Measurements from ENCODE around the gene RBP5. TPM values are rescaled to one million over a fixed set of nuclear protein-coding genes. Genes with fewer than 3 reads are reported as not detected.

RBP5 gene
- polyA plus RNA-seq (2011; rRNA removed) (0.25 and 0.36 TPM in 2 replicates), polyA minus RNA-seq (2011; rRNA and poly(A)+ RNA removed) (not detected in 2 replicates)

- Histone ChIP-seq H3K27me3 (ENCODE audit: control insufficient read depth, insufficient read depth, low read length) (no peaks in the 10 kb centered on the region), H3K9me3 (ENCODE audit: control insufficient read depth, insufficient read depth, low read length) (no peaks in the 10 kb centered on the region; the same call in 1 of the 2 replicates), H3K4me3 (ENCODE audit: low read depth, low read length) (peak within 1 kb of the TSS; percentile 90), H3K27ac (ENCODE audit: low read depth, low read length) (peak within 1 kb of the TSS; percentile 21)
- ChIA-PET CTCF (no interaction called here), POLR2A (interaction anchor here (1.2 kb wide), 1 partner anchor 49 kb away, joined by 3 read pairs; no protein-coding TSS in a partner anchor)
- TF ChIP-seq, protein P1, sequence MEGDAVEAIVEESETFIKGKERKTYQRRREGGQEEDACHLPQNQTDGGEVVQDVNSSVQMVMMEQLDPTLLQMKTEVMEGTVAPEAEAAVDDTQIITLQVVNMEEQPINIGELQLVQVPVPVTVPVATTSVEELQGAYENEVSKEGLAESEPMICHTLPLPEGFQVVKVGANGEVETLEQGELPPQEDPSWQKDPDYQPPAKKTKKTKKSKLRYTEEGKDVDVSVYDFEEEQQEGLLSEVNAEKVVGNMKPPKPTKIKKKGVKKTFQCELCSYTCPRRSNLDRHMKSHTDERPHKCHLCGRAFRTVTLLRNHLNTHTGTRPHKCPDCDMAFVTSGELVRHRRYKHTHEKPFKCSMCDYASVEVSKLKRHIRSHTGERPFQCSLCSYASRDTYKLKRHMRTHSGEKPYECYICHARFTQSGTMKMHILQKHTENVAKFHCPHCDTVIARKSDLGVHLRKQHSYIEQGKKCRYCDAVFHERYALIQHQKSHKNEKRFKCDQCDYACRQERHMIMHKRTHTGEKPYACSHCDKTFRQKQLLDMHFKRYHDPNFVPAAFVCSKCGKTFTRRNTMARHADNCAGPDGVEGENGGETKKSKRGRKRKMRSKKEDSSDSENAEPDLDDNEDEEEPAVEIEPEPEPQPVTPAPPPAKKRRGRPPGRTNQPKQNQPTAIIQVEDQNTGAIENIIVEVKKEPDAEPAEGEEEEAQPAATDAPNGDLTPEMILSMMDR (IDR thresholded peaks at IDR 0.05; ENCODE audit: low read depth, low read length) = no peak
- DNase-seq (ENCODE audit: low read depth, low spot score) = no peak
These were observed at the start of gene RBP5 for GRCh38 chr12:7128681-7129286. Gene RBP5 (minus strand): TSS chr12:7128889. CDS start chr12:7128775, 114 bp downstream.

DNA sequence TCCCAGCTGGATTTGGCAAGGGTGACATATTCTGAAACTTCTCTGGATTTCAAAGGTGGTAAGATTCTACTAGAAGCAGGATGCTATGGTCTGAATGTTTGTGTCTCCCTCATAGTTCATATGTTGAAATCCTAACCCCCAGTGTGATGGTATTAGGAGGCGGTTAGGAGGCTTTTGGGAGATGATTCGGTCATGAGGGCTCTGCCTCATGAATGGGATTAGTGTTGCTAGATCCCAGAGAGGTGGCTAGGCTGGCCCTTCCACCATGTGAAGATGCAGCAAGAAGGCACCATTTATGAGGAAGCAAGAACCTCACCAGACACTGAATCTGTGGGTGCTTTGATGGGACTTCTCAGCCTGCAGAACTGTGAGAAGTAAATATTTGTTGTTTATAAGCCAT is 49.8 kb upstream of the RBP5 start:
- Histone ChIP-seq H3K27me3 (ENCODE audit: control insufficient read depth, insufficient read depth, low read length) (no peaks in the 10 kb centered on the region), H3K4me3 (ENCODE audit: low read depth, low read length) (no peak overlapping the region), H3K27ac (ENCODE audit: low read depth, low read length) (no peak overlapping the region), H3K9me3 (ENCODE audit: control insufficient read depth, insufficient read depth, low read length) (no peaks in the 10 kb centered on the region)
- ChIA-PET CTCF (no interaction called here), POLR2A (no interaction called here)
- DNase-seq (ENCODE audit: low read depth, low spot score) = no peak
- TF ChIP-seq, protein P1 (IDR thresholded peaks at IDR 0.05; ENCODE audit: low read depth, low read length) = no peak

- TF ChIP-seq, protein P1 (IDR thresholded peaks at IDR 0.05; ENCODE audit: low read depth, low read length) = no peak
- H3K4me3 ChIP-seq (ENCODE audit: low read depth, low read length) = no peak overlapping the region
- no peak for DNase-seq (ENCODE audit: low read depth, low spot score)
- H3K27me3 ChIP-seq (ENCODE audit: control insufficient read depth, insufficient read depth, low read length) = no peaks in the 10 kb centered on the region
- H3K27ac ChIP-seq (ENCODE audit: low read depth, low read length) = no peak overlapping the region
- ChIA-PET CTCF (interaction anchor here (1.6 to 4.9 kb wide), 2 partner anchors 12 to 32 kb away, joined by 5 to 18 read pairs; no protein-coding TSS in a partner anchor), POLR2A (no interaction called here)
- peaks cover 5% of the 10 kb centered on the region; the same call in 1 of the 2 replicates for H3K9me3 ChIP-seq (ENCODE audit: control insufficient read depth, insufficient read depth, low read length)
These were observed 47.9 kb upstream of the RBP5 start for GRCh38 chr12:7176595-7176994.

GRCh38 chr12:7175493-7175892 is 46.8 kb upstream of the RBP5 start:
- Histone ChIP-seq H3K27ac (ENCODE audit: low read depth, low read length) (no peak overlapping the region), H3K9me3 (ENCODE audit: control insufficient read depth, insufficient read depth, low read length) (peaks cover 5% of the 10 kb centered on the region; the same call in 1 of the 2 replicates), H3K4me3 (ENCODE audit: low read depth, low read length) (no peak overlapping the region), H3K27me3 (ENCODE audit: control insufficient read depth, insufficient read depth, low read length) (no peaks in the 10 kb centered on the region)
- ChIA-PET POLR2A (no interaction called here), CTCF (interaction anchor here (0.6 to 4.9 kb wide), 4 partner anchors 13 to 631 kb away, joined by 3 to 18 read pairs (median 4); no protein-coding TSS in a partner anchor)
- TF ChIP-seq, protein P1 (IDR thresholded peaks at IDR 0.05; ENCODE audit: low read depth, low read length) = no peak
- DNase-seq (ENCODE audit: low read depth, low spot score) = no peak

- no peak overlapping the region for H3K4me3 ChIP-seq (ENCODE audit: low read depth, low read length)
- ChIA-PET CTCF (interaction anchor here (1.3 to 1.6 kb wide), 2 partner anchors 9 to 17 kb away, joined by 3 to 4 read pairs; no protein-coding TSS in a partner anchor), POLR2A (no interaction called here)
- no peak for DNase-seq (ENCODE audit: low read depth, low spot score)
- no peak overlapping the region for H3K27ac ChIP-seq (ENCODE audit: low read depth, low read length)
- H3K9me3 ChIP-seq (ENCODE audit: control insufficient read depth, insufficient read depth, low read length) = peaks cover 19% of the 10 kb centered on the region; the same call in 1 of the 2 replicates
- H3K27me3 ChIP-seq (ENCODE audit: control insufficient read depth, insufficient read depth, low read length) = no peaks in the 10 kb centered on the region
- TF ChIP-seq, protein P1 (IDR thresholded peaks at IDR 0.05; ENCODE audit: low read depth, low read length) = no peak
These were observed 43.2 kb upstream of the RBP5 start for GRCh38 chr12:7171854-7172253.

Measured in AG04450 (cell line).